Prostate gland (tissue), 2 donors: ENCODE measurements around the gene FOXD2.

ENCODE experiments used
- CTCF ChIP-seq, 4 experiments: fragments of 200-600 bp in 2 of 4; fragments of 450-650 bp in 2 of 4; sonication (generic) in 2 of 4; IDR thresholded peaks; 1 replicate in 3 of 4; 2 replicates in 1 of 4; pipeline ENCODE4 v1.5.1; 2016 to 2019; ENCODE audit warnings: antibody characterized with exemption in 4 of 4, mild to moderate bottlenecking in 2 of 4, moderate library complexity in 2 of 4
- POLR2A ChIP-seq: fragments of 450-650 bp; IDR thresholded peaks from one replicate; pipeline ENCODE4 v1.6.1; 2016; ENCODE audit warnings: antibody characterized with exemption, mild to moderate bottlenecking

- TF ChIP-seq CTCF (IDR thresholded peaks at IDR 0.05): no peak
- TF ChIP-seq POLR2A: no peak
Observed at GRCh38 chr1:47459253-47459788, 21.5 kb downstream of the FOXD2 start.
